HepG2 (cell line): Measurements from ENCODE around the gene PRUNE1. TPM values are rescaled to one million over a fixed set of nuclear protein-coding genes. Genes with fewer than 3 reads are reported as not detected.

ENCODE experiments used
- AGO1 ChIP-seq: fragments of 200-400 bp; formaldehyde crosslinking; IDR thresholded peaks from 2 replicates; pipeline ENCODE4 v1.6.1; 2017; ENCODE audit warnings: mild to moderate bottlenecking, low read depth, low read length, moderate library complexity; ENCODE audit not compliant: poor library complexity, severe bottlenecking
- BATF2 ChIP-seq: sonication (generic); formaldehyde crosslinking; IDR thresholded peaks from 2 replicates; pipeline ENCODE4 v1.8.0; 2022; ENCODE audit warnings: mild to moderate bottlenecking, missing genetic modification reagents, moderate library complexity
- ERF ChIP-seq: IDR thresholded peaks from 2 replicates; pipeline ENCODE4 v1.6.1; 2018; ENCODE audit warnings: missing biosample characterization, missing genetic modification reagents
- JARID2 ChIP-seq: sonication (generic); formaldehyde crosslinking; IDR thresholded peaks from 2 replicates; pipeline ENCODE4 v1.8.1; 2023; ENCODE audit warnings: missing genetic modification reagents, inconsistent platforms; ENCODE audit not compliant: insufficient replicate concordance
- SKIL ChIP-seq: sonication (generic); formaldehyde crosslinking; IDR thresholded peaks from 2 replicates; pipeline ENCODE4 v1.8.0; 2022; ENCODE audit warnings: missing genetic modification reagents, mild to moderate bottlenecking, moderate library complexity, borderline replicate concordance
- SNAI1 ChIP-seq: sonication (generic); formaldehyde crosslinking; IDR thresholded peaks from 2 replicates; pipeline ENCODE4 v1.5.0; 2020; ENCODE audit warnings: mild to moderate bottlenecking, missing genetic modification reagents, borderline replicate concordance
- ZNF275 ChIP-seq: sonication (generic); formaldehyde crosslinking; IDR thresholded peaks from 2 replicates; pipeline ENCODE4 v1.8.0; 2022; ENCODE audit warnings: missing genetic modification reagents, mild to moderate bottlenecking, inconsistent platforms, borderline replicate concordance
- ZNF343 ChIP-seq: sonication (generic); formaldehyde crosslinking; IDR thresholded peaks from 2 replicates; pipeline ENCODE4 v1.4.0; 2020; ENCODE audit warnings: mild to moderate bottlenecking, missing genetic modification reagents
- ZNF367 ChIP-seq: sonication (generic); formaldehyde crosslinking; IDR thresholded peaks from 2 replicates; pipeline ENCODE4 v1.4.0; 2020; ENCODE audit warnings: missing genetic modification reagents, borderline replicate concordance
- ZNF407 ChIP-seq: sonication (generic); formaldehyde crosslinking; IDR thresholded peaks from one replicate; pipeline ENCODE4 v1.5.1; 2020; ENCODE audit warnings: mild to moderate bottlenecking, missing genetic modification reagents; ENCODE audit errors: not compliant biosample characterization
- ZNF572 ChIP-seq: sonication (generic); formaldehyde crosslinking; IDR thresholded peaks from 2 replicates; pipeline ENCODE4 v1.5.1; 2020; ENCODE audit warnings: mild to moderate bottlenecking, missing genetic modification reagents
- polyA plus RNA-seq, 8 experiments: library from polyadenylated mRNA; depleted of rRNA in 3 of 8; stranded (reverse) in 7 of 8; unstranded in 1 of 8; fragments of >200 nt; fragmentation: Illumina TruSeq in 4 of 8; extraction: Trizol in 4 of 8; gene quantifications; 2 replicates each; pipeline versions ENCODE4 v1.2.1 to v1.2.3, GENCODE V29; 2011 to 2016; ENCODE audit warnings: low read depth in 4 of 8, missing spikeins in 1 of 8, mixed read lengths in 1 of 8; ENCODE audit not compliant: insufficient read depth in 1 of 8
- total RNA-seq, 5 experiments: library from RNA; depleted of rRNA; stranded (reverse); fragments of >200 nt; fragmentation: Illumina TruSeq; extraction: Trizol; gene quantifications; 2 replicates each; pipeline ENCODE4 v1.2.3, GENCODE V29; 2016; ENCODE audit warnings: low read depth in 1 of 5
- TF ChIP-seq, protein P1 (sequence below): sonication (generic); formaldehyde crosslinking; IDR thresholded peaks from 2 replicates; pipeline ENCODE4 v1.4.0; 2020; ENCODE audit warnings: missing genetic modification reagents

The PRUNE1 gene
- total and polyA plus RNA-seq, 2 of the 13 experiments (the other 11 are each of a cell fraction or from before 2014, with no cell fraction given) = 19.0 to 31.9 TPM

DNA sequence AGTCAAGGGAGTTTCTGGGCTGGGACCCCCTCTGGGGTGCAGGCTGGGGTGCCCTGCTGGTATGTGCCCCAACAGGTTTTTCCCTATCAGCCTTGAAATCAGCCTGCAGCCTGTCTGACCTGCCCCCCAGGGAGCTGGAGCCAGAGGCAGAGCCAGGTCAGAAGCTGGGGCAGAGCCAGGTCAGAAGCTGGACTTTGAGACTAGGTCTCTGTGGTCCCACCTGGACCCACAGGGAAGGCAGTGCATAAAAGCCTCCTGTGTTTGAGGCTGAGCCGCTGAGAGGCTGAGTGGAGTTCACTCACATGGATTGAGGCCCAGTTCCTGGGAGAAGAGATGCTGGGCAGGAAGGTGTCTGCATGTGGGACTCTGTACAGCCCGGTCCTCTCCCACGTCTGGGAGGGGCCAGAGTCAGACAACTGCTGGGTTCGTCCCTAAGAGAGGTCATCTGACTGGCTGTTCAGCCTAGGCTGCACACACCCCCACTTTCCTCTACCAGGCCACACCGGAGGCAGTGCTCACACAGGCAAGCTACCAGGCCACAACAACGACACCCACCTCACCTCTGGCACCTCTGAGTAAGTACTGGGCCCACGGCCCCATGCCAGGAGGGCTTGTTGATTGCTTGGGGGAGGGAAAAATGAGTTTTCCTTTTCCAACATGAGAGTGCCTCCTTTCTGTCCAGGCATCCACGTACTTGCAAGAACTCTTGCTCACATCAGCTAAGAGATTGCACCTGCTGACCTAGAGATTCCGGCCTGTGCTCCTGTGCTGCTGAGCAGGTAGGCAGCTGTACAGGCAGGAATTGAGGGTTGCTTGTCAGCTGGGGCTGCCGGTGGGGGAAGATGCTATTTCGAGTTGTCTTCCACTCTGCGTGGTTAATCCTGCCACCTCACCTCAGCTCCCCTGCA lies 26.2 kb upstream of the PRUNE1 start, which contains the start of gene ANXA9 (continued):
- TF ChIP-seq ZNF572 (CRISPR knock-in tag) (0 out of 2 replicates have a peak, but pooled peaks have one; percentile 59), AGO1 (no peak), ZNF367 (CRISPR knock-in tag) (no peak), JARID2 (CRISPR knock-in tag) (no peak), ZNF407 (no peak), SNAI1 (no peak), ZNF275 (CRISPR knock-in tag) (no peak), BATF2 (CRISPR knock-in tag) (no peak), SKIL (CRISPR knock-in tag) (peak; percentile 79; the same call in 1 of the 2 replicates), ZNF343 (peak; percentile 56; the same call in 1 of the 2 replicates), ERF (CRISPR knock-in tag) (peak; percentile 66; the same call in 1 of the 2 replicates)
- TF ChIP-seq, protein P1, sequence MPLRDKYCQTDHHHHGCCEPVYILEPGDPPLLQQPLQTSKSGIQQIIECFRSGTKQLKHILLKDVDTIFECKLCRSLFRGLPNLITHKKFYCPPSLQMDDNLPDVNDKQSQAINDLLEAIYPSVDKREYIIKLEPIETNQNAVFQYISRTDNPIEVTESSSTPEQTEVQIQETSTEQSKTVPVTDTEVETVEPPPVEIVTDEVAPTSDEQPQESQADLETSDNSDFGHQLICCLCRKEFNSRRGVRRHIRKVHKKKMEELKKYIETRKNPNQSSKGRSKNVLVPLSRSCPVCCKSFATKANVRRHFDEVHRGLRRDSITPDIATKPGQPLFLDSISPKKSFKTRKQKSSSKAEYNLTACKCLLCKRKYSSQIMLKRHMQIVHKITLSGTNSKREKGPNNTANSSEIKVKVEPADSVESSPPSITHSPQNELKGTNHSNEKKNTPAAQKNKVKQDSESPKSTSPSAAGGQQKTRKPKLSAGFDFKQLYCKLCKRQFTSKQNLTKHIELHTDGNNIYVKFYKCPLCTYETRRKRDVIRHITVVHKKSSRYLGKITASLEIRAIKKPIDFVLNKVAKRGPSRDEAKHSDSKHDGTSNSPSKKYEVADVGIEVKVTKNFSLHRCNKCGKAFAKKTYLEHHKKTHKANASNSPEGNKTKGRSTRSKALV (CRISPR knock-in tag) = no peak
